CD4-positive, alpha-beta T cell treated with Interleukin-1 beta for 1 hour (primary cell): ENCODE measurements around the gene ZXDC.

Experiments
- DNase-seq, 2 donors: peaks; one replicate each; pipeline ENCODE4 v3.0.0-alpha.2; 2020 to 2022

Gene ZXDC

GRCh38 chr3:126412841-126413692 lies 62.6 kb downstream of the ZXDC start:
- DNase-seq, result no peak

- no peak for DNase-seq
Observed at GRCh38 chr3:126408099-126408498, 67.6 kb downstream of the ZXDC start.

GRCh38 chr3:126407412-126408044 lies 68.2 kb downstream of the ZXDC start:
- DNase-seq, result no peak

- DNase-seq, result no peak
Observed at GRCh38 chr3:126406389-126407296, 69.0 kb downstream of the ZXDC start.

- DNase-seq, result no peak
Observed at GRCh38 chr3:126402666-126403302, 72.9 kb downstream of the ZXDC start.

GRCh38 chr3:126402178-126402577 lies 73.5 kb downstream of the ZXDC start:
- DNase-seq, result no peak

GRCh38 chr3:126401611-126402160 lies 74.0 kb downstream of the ZXDC start:
- no peak for DNase-seq

- DNase-seq, result no peak
Observed at GRCh38 chr3:126399756-126400155, 75.9 kb downstream of the ZXDC start.

GRCh38 chr3:126399351-126399735 lies 76.3 kb downstream of the ZXDC start:
- DNase-seq, result no peak

GRCh38 chr3:126398423-126399350 lies 77.0 kb downstream of the ZXDC start:
- no peak for DNase-seq

GRCh38 chr3:126397610-126398422 lies 77.9 kb downstream of the ZXDC start:
- DNase-seq, result no peak

GRCh38 chr3:126396536-126396935 lies 79.2 kb downstream of the ZXDC start:
- no peak for DNase-seq

- DNase-seq, result no peak
Observed at GRCh38 chr3:126395846-126396513, 79.7 kb downstream of the ZXDC start.

GRCh38 chr3:126394977-126395321 lies 80.7 kb downstream of the ZXDC start:
- DNase-seq, result no peak

GRCh38 chr3:126394179-126394976 lies 81.3 kb downstream of the ZXDC start, which contains the start of gene CFAP100:
Gene CFAP100, plus strand, starts transcription at chr3:126394909. Its CDS starts 1,092 bp downstream, at chr3:126396001.
- no peak for DNase-seq

- no peak for DNase-seq
Observed at GRCh38 chr3:126393563-126393962, 82.1 kb downstream of the ZXDC start.

GRCh38 chr3:126392246-126392645 lies 83.4 kb downstream of the ZXDC start:
- no peak for DNase-seq

GRCh38 chr3:126391631-126392030 lies 84.1 kb downstream of the ZXDC start:
- DNase-seq, result no peak

GRCh38 chr3:126390751-126391150 lies 84.9 kb downstream of the ZXDC start:
- DNase-seq, result no peak
